Gastroesophageal sphincter (tissue), 3 donors: Measurements from ENCODE around the gene COL6A3.

Experiments used
- EP300 ChIP-seq: sonication (generic); formaldehyde crosslinking; IDR thresholded peaks from one replicate; pipeline ENCODE4 v1.6.1; 2017; ENCODE audit warnings: antibody characterized with exemption, mild to moderate bottlenecking
- POLR2A ChIP-seq, 2 donors: fragments of 450-650 bp; IDR thresholded peaks; one replicate each; pipeline ENCODE4 v1.6.1; 2017; ENCODE audit warnings: antibody characterized with exemption in 2 of 2, mild to moderate bottlenecking in 2 of 2, moderate library complexity in 1 of 2
- POLR2AphosphoS5 ChIP-seq: sonication (generic); formaldehyde crosslinking; IDR thresholded peaks from one replicate; pipeline ENCODE4 v1.6.1; 2017; ENCODE audit warnings: antibody characterized with exemption
- TF ChIP-seq, protein P1 (sequence below), 4 experiments: fragments of 200-600 bp in 2 of 4; fragments of 450-650 bp in 2 of 4; sonication (generic) in 1 of 4; IDR thresholded peaks; one replicate each; pipeline ENCODE4 v1.5.1; 2017 to 2019; ENCODE audit warnings: antibody characterized with exemption in 4 of 4, mild to moderate bottlenecking in 2 of 4, moderate library complexity in 2 of 4

DNA sequence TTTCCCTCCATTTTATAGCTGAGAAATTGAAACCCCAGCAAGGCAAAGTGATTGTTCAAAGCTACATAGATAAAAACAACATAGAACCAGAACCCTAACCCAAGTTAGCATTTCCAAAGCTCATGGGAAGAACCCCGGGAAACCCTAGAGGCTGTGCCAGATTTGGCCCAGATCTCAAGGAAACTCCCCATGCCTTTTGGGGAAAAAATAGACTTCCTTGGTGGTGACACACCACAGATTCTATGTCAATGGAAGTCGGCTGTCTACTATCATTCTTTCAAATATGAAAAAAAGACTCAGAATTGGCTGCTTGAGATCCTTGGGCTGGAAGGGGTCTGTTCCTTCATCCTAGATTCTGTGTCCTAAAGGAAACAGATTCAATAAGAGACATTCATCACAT is 8.4 kb downstream of the COL6A3 start:
- TF ChIP-seq, protein P1, sequence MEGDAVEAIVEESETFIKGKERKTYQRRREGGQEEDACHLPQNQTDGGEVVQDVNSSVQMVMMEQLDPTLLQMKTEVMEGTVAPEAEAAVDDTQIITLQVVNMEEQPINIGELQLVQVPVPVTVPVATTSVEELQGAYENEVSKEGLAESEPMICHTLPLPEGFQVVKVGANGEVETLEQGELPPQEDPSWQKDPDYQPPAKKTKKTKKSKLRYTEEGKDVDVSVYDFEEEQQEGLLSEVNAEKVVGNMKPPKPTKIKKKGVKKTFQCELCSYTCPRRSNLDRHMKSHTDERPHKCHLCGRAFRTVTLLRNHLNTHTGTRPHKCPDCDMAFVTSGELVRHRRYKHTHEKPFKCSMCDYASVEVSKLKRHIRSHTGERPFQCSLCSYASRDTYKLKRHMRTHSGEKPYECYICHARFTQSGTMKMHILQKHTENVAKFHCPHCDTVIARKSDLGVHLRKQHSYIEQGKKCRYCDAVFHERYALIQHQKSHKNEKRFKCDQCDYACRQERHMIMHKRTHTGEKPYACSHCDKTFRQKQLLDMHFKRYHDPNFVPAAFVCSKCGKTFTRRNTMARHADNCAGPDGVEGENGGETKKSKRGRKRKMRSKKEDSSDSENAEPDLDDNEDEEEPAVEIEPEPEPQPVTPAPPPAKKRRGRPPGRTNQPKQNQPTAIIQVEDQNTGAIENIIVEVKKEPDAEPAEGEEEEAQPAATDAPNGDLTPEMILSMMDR (IDR thresholded peaks at IDR 0.05): no peak
- TF ChIP-seq POLR2A (IDR thresholded peaks at IDR 0.05) (no peak), POLR2AphosphoS5 (peak; percentile 1), EP300 (no peak)
